ENCODE measurements around the gene RBM14. TPM values are rescaled to one million over a fixed set of nuclear protein-coding genes. Genes with fewer than 3 reads are reported as not detected.

RBM14 gene
- total and polyA plus RNA-seq, 3 experiments from 2014 or later = 87.9 to 165 (median 152) TPM

GRCh38 chr11:66609721-66610617 lies 6.5 kb upstream of the RBM14 start:
- H3K27me3 ChIP-seq (ENCODE audit: insufficient read depth, low read length, poor library complexity, severe bottlenecking) = no peaks in the 10 kb centered on the region
- DNase-seq = no peak
- no peaks in the 10 kb centered on the region for H3K9me3 Mint-ChIP-seq
- H3K4me1 Mint-ChIP-seq = peaks cover 6 to 14% (median 12%) of the 10 kb centered on the region in 3 donors
- H3K4me3 Mint-ChIP-seq = no peak overlapping the region
- H3K27me3 Mint-ChIP-seq = no peaks in the 10 kb centered on the region
- ChIA-PET CTCF (interaction anchor here (0.8 kb wide), 1 partner anchor 15 kb away, joined by 3 read pairs; no protein-coding TSS in a partner anchor), POLR2A (no interaction called here)
- peak overlapping the region; percentile 9 to 83 (median 60) for H3K27ac Mint-ChIP-seq
- H3K4me1 ChIP-seq (ENCODE audit: insufficient read depth, low read length) = no peaks in the 10 kb centered on the region
- no peaks in the 10 kb centered on the region for H3K9me3 ChIP-seq (ENCODE audit: low read length)
- H3K36me3 ChIP-seq (ENCODE audit: insufficient read depth, low read length) = peaks cover 5% of the 10 kb centered on the region
- no peak overlapping the region for H3K27ac ChIP-seq (ENCODE audit: low read depth, low read length)
- peaks cover 0 to 18% (median 3%) of the 10 kb centered on the region in 3 donors for H3K36me3 Mint-ChIP-seq
- H3K4me3 ChIP-seq (ENCODE audit: low read length) = no peak overlapping the region

GRCh38 chr11:66612458-66612857 lies 4.0 kb upstream of the RBM14 start:
- Mint-ChIP-seq H3K27me3 (peaks cover 0 to 4% of the 10 kb centered on the region in 2 donors), H3K36me3 (peaks cover 0 to 13% (median 0%) of the 10 kb centered on the region in 3 donors), H3K27ac (peak overlapping the region in 1 of 8 donors; percentile 23), H3K4me3 (no peak overlapping the region), H3K4me1 (peaks cover 16 to 33% (median 23%) of the 10 kb centered on the region in 3 donors), H3K9me3 (no peaks in the 10 kb centered on the region)
- Histone ChIP-seq H3K4me1 (ENCODE audit: insufficient read depth, low read length) (peaks cover 8% of the 10 kb centered on the region), H3K36me3 (ENCODE audit: insufficient read depth, low read length) (no peaks in the 10 kb centered on the region), H3K9me3 (ENCODE audit: low read length) (no peaks in the 10 kb centered on the region), H3K27me3 (ENCODE audit: insufficient read depth, low read length, poor library complexity, severe bottlenecking) (no peaks in the 10 kb centered on the region), H3K27ac (ENCODE audit: low read depth, low read length) (no peak overlapping the region), H3K4me3 (ENCODE audit: low read length) (no peak overlapping the region)
- CTCF ChIA-PET = interaction anchor here (1.4 to 2.3 kb wide), 2 partner anchors 26 to 33 kb away, joined by 4 to 7 read pairs; partner anchors contain the start of gene RBM4
- no peak for DNase-seq
- POLR2A ChIA-PET = no interaction called here

- Mint-ChIP-seq H3K27me3 (peaks cover 0 to 4% of the 10 kb centered on the region in 2 donors), H3K4me1 (peaks cover 32 to 49% (median 39%) of the 10 kb centered on the region in 3 donors), H3K27ac (no peak overlapping the region), H3K36me3 (peaks cover 0 to 29% (median 7%) of the 10 kb centered on the region in 3 donors), H3K4me3 (no peak overlapping the region), H3K9me3 (no peaks in the 10 kb centered on the region)
- Histone ChIP-seq H3K4me1 (ENCODE audit: insufficient read depth, low read length) (peaks cover 23% of the 10 kb centered on the region), H3K36me3 (ENCODE audit: insufficient read depth, low read length) (peaks cover 5% of the 10 kb centered on the region), H3K27me3 (ENCODE audit: insufficient read depth, low read length, poor library complexity, severe bottlenecking) (no peaks in the 10 kb centered on the region), H3K9me3 (ENCODE audit: low read length) (no peaks in the 10 kb centered on the region), H3K27ac (ENCODE audit: low read depth, low read length) (no peak overlapping the region), H3K4me3 (ENCODE audit: low read length) (no peak overlapping the region)
- ChIA-PET CTCF (interaction anchor here (0.9 to 2.3 kb wide), 2 partner anchors 17 to 24 kb away, joined by 4 to 7 read pairs; partner anchors contain the start of gene RBM4), POLR2A (interaction anchor here (0.7 to 1.3 kb wide), 2 partner anchors 30 to 338 kb away, joined by 3 to 7 read pairs; no protein-coding TSS in a partner anchor)
- no peak for DNase-seq
Measured at GRCh38 chr11:66614073-66614472, 2.4 kb upstream of the RBM14 start.

- H3K36me3 ChIP-seq (ENCODE audit: insufficient read depth, low read length) = peaks cover 12% of the 10 kb centered on the region
- POLR2A ChIA-PET = interaction anchor here (0.6 to 4.6 kb wide), 17 partner anchors 8 to 346 kb away, joined by 3 to 153 read pairs (median 4); partner anchors contain the start of genes ACTN3, BBS1, CCDC87 and CCS
- H3K4me1 Mint-ChIP-seq = peaks cover 51 to 68% (median 54%) of the 10 kb centered on the region in 3 donors
- H3K36me3 Mint-ChIP-seq = peaks cover 0 to 49% (median 7%) of the 10 kb centered on the region in 3 donors
- CTCF ChIA-PET = interaction anchor here (0.6 to 2.6 kb wide), 11 partner anchors 8 to 499 kb away, joined by 3 to 20 read pairs (median 4); partner anchors contain the start of genes DPP3, RBM4, RBM4B and RCE1
- no peak for DNase-seq
- no peaks in the 10 kb centered on the region for H3K9me3 Mint-ChIP-seq
- H3K4me3 Mint-ChIP-seq = peak overlapping the region; percentile 97 to 99 (median 98)
- peaks cover 49% of the 10 kb centered on the region for H3K4me1 ChIP-seq (ENCODE audit: insufficient read depth, low read length)
- peak overlapping the region; percentile 99 for H3K4me3 ChIP-seq (ENCODE audit: low read length)
- H3K27ac Mint-ChIP-seq = peak overlapping the region; percentile 97 to 100 (median 99)
- no peaks in the 10 kb centered on the region for H3K9me3 ChIP-seq (ENCODE audit: low read length)
- H3K27me3 ChIP-seq (ENCODE audit: insufficient read depth, low read length, poor library complexity, severe bottlenecking) = no peaks in the 10 kb centered on the region
- H3K27me3 Mint-ChIP-seq = peaks cover 0 to 4% of the 10 kb centered on the region in 2 donors
- peak overlapping the region; percentile 100 for H3K27ac ChIP-seq (ENCODE audit: low read depth, low read length)
Measured at GRCh38 chr11:66617155-66617834, 865 bp downstream of the RBM14 start.

- no peaks in the 10 kb centered on the region for H3K9me3 ChIP-seq (ENCODE audit: low read length)
- Mint-ChIP-seq H3K36me3 (peaks cover 0 to 67% (median 15%) of the 10 kb centered on the region in 3 donors), H3K4me1 (peaks cover 69 to 86% (median 72%) of the 10 kb centered on the region in 3 donors), H3K9me3 (no peaks in the 10 kb centered on the region), H3K27me3 (peaks cover 0 to 4% of the 10 kb centered on the region in 2 donors), H3K27ac (peak overlapping the region; percentile 77 to 100 (median 98)), H3K4me3 (peak overlapping the region; percentile 97 to 99 (median 98))
- no peaks in the 10 kb centered on the region for H3K27me3 ChIP-seq (ENCODE audit: insufficient read depth, low read length, poor library complexity, severe bottlenecking)
- H3K4me3 ChIP-seq (ENCODE audit: low read length) = peak overlapping the region; percentile 99
- ChIA-PET POLR2A (interaction anchor here (0.6 to 4.6 kb wide), 10 partner anchors 11 to 1121 kb away, joined by 3 to 153 read pairs (median 4); partner anchors contain the start of genes CTSF, RBM4 and RBM4B), CTCF (interaction anchor here (1.1 to 1.5 kb wide), 6 partner anchors 19 to 59 kb away, joined by 3 to 10 read pairs (median 8); partner anchors contain the start of genes RBM4 and RBM4B)
- peak overlapping the region; percentile 100 for H3K27ac ChIP-seq (ENCODE audit: low read depth, low read length)
- peaks cover 67% of the 10 kb centered on the region for H3K4me1 ChIP-seq (ENCODE audit: insufficient read depth, low read length)
- peaks cover 31% of the 10 kb centered on the region for H3K36me3 ChIP-seq (ENCODE audit: insufficient read depth, low read length)
- peak in 4 of 5 donors; percentile 14 to 88 (median 68) for DNase-seq
Measured at GRCh38 chr11:66619080-66619554, 2.7 kb downstream of the RBM14 start.

GRCh38 chr11:66624450-66624849 lies 8.0 kb downstream of the RBM14 start:
- no peak overlapping the region for H3K27ac ChIP-seq (ENCODE audit: low read depth, low read length)
- H3K36me3 ChIP-seq (ENCODE audit: insufficient read depth, low read length) = peaks cover 78% of the 10 kb centered on the region
- Mint-ChIP-seq H3K4me3 (no peak overlapping the region), H3K9me3 (no peaks in the 10 kb centered on the region), H3K27ac (peak overlapping the region in 3 of 8 donors; percentile 30 to 68 (median 37)), H3K4me1 (peaks cover 66 to 89% (median 74%) of the 10 kb centered on the region in 3 donors), H3K27me3 (peaks cover 0 to 7% of the 10 kb centered on the region in 2 donors), H3K36me3 (peaks cover 0 to 88% (median 14%) of the 10 kb centered on the region in 3 donors)
- ChIA-PET POLR2A (interaction anchor here (2.0 to 3.8 kb wide), 2 partner anchors 8 to 14 kb away, joined by 5 to 23 read pairs; partner anchors contain the start of genes RBM14 and RBM4), CTCF (interaction anchor here (0.8 to 1.4 kb wide), 4 partner anchors 8 to 32 kb away, joined by 3 to 4 read pairs (median 4); partner anchors contain the start of gene RBM14)
- no peak overlapping the region for H3K4me3 ChIP-seq (ENCODE audit: low read length)
- H3K27me3 ChIP-seq (ENCODE audit: insufficient read depth, low read length, poor library complexity, severe bottlenecking) = no peaks in the 10 kb centered on the region
- H3K4me1 ChIP-seq (ENCODE audit: insufficient read depth, low read length) = peaks cover 85% of the 10 kb centered on the region
- no peak for DNase-seq
- no peaks in the 10 kb centered on the region for H3K9me3 ChIP-seq (ENCODE audit: low read length)

All from CD8-positive, alpha-beta memory T cell (primary cell).